Lung (tissue), 12 donors: ENCODE results near the gene TTC3. TPM values are rescaled to one million over a fixed set of nuclear protein-coding genes. Genes with fewer than 3 reads are reported as not detected.

Source experiments
- ATAC-seq: fragments of 200-7000 bp; cut with Tn5 transposase; one replicate; pipeline ENCODE4 v1.9.1; 2020; ENCODE audit warnings: moderate number of reproducible peaks; ENCODE audit not compliant: insufficient read depth, low FRiP score
- DNase-seq, 3 donors: peaks; one replicate each; pipeline ENCODE4 v3.0.0-alpha.2; 2013 to 2017
- H3K27ac ChIP-seq, 2 donors: one replicate each; pipeline ENCODE4 v1.5.1; 2013; ENCODE audit warnings: mild to moderate bottlenecking in 2 of 2, moderate library complexity in 2 of 2, control low read depth in 1 of 2, inconsistent platforms in 1 of 2, low read depth in 1 of 2, low read length in 1 of 2
- H3K27me3 ChIP-seq, 3 donors: one replicate each; pipeline ENCODE4 v1.5.1; 2013; ENCODE audit warnings: low read length in 2 of 3; ENCODE audit not compliant: control insufficient read depth in 3 of 3, insufficient read depth in 3 of 3
- H3K36me3 ChIP-seq, 4 donors: one replicate each; pipeline ENCODE4 v1.5.1; 2013; ENCODE audit warnings: low read length in 4 of 4, mild to moderate bottlenecking in 1 of 4, moderate library complexity in 1 of 4; ENCODE audit not compliant: control insufficient read depth in 4 of 4, insufficient read depth in 4 of 4
- H3K4me1 ChIP-seq, 5 donors: one replicate each; pipeline ENCODE4 v1.5.1; 2013; ENCODE audit warnings: low read length in 5 of 5, mild to moderate bottlenecking in 2 of 5, moderate library complexity in 1 of 5; ENCODE audit not compliant: control insufficient read depth in 5 of 5, insufficient read depth in 5 of 5
- H3K4me3 ChIP-seq: one replicate; pipeline ENCODE4 v1.5.1; 2013; ENCODE audit warnings: mild to moderate bottlenecking, control low read depth, moderate library complexity
- H3K9ac ChIP-seq, 2 donors: one replicate each; pipeline ENCODE4 v1.5.1; 2013; ENCODE audit warnings: low read length in 2 of 2, control low read depth in 1 of 2; ENCODE audit not compliant: insufficient read depth in 1 of 2
- H3K9me3 ChIP-seq, 4 donors: one replicate each; pipeline ENCODE4 v1.5.1; 2013; ENCODE audit warnings: low read length in 3 of 4, mild to moderate bottlenecking in 1 of 4, moderate library complexity in 1 of 4; ENCODE audit not compliant: control insufficient read depth in 4 of 4, insufficient read depth in 3 of 4
- WGBS, 2 donors: extraction: QIAGEN DNeasy Blood & Tissue Kit; methylation state at CpG; one replicate each; pipeline ENCODE4 v1.1.7; 2013; 5-methylcytosine and 5-hydroxymethylcytosine counted together
- polyA plus RNA-seq, 2 donors: library from polyadenylated mRNA; stranded (reverse); fragments of 200-250 nt; gene quantifications; one replicate each; pipeline ENCODE4 v1.2.1, GENCODE V29; 2013
- total RNA-seq, 2 donors: library from RNA; depleted of rRNA in 1 of 2; stranded (reverse); fragments of >200 nt in 1 of 2; gene quantifications; one replicate each; pipeline ENCODE4 v1.2.1, GENCODE V29; 2014 to 2021
- TF ChIP-seq, protein P1 (sequence below): IDR thresholded peaks from 2 replicates; pipeline ENCODE4 v1.5.1; 2012; ENCODE audit warnings: mild to moderate bottlenecking; ENCODE audit errors: control extremely low read depth, extremely low read depth
- donor health status: control.
- donor health status: control.
- donor health status: Bipolar disorder and iron deficiency.
- donor health status: healthy.
- donor health status: DM: yes; HTN: yes; CAD: no.

The TTC3 gene
- total and polyA plus RNA-seq, 4 donors: 19.0 to 310 (median 50.9) TPM

DNA sequence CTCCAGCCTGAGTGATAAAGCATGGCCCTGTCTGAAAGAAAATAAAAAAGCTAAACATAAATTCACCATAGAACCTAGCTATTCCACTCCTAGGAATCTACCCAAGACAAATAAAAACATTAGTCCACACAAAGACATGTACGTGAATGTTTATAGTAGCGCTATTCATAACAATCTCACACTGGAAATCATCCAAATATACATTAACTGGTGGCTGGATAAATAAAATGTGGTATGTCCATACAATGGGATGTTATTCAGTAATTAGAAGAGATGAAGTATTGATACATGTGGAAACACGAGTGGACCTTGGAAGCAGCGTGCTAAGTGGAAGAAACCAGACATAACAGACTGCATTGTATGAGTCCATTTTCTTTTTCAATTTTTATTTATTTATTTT is 36.9 kb upstream of the TTC3 start:
- no peaks in the 10 kb centered on the region for H3K27me3 ChIP-seq
- no peak overlapping the region for H3K27ac ChIP-seq
- ATAC-seq: no peak
- no peak overlapping the region for H3K9ac ChIP-seq
- 92 to 95% methylated on average over 4 of the region's 4 CpGs for WGBS, 2 donors
- no peak overlapping the region for H3K4me3 ChIP-seq
- TF ChIP-seq, protein P1, sequence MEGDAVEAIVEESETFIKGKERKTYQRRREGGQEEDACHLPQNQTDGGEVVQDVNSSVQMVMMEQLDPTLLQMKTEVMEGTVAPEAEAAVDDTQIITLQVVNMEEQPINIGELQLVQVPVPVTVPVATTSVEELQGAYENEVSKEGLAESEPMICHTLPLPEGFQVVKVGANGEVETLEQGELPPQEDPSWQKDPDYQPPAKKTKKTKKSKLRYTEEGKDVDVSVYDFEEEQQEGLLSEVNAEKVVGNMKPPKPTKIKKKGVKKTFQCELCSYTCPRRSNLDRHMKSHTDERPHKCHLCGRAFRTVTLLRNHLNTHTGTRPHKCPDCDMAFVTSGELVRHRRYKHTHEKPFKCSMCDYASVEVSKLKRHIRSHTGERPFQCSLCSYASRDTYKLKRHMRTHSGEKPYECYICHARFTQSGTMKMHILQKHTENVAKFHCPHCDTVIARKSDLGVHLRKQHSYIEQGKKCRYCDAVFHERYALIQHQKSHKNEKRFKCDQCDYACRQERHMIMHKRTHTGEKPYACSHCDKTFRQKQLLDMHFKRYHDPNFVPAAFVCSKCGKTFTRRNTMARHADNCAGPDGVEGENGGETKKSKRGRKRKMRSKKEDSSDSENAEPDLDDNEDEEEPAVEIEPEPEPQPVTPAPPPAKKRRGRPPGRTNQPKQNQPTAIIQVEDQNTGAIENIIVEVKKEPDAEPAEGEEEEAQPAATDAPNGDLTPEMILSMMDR: no peak
- H3K36me3 ChIP-seq: no peaks in the 10 kb centered on the region
- no peaks in the 10 kb centered on the region for H3K9me3 ChIP-seq
- DNase-seq: no peak
- no peaks in the 10 kb centered on the region for H3K4me1 ChIP-seq

DNA sequence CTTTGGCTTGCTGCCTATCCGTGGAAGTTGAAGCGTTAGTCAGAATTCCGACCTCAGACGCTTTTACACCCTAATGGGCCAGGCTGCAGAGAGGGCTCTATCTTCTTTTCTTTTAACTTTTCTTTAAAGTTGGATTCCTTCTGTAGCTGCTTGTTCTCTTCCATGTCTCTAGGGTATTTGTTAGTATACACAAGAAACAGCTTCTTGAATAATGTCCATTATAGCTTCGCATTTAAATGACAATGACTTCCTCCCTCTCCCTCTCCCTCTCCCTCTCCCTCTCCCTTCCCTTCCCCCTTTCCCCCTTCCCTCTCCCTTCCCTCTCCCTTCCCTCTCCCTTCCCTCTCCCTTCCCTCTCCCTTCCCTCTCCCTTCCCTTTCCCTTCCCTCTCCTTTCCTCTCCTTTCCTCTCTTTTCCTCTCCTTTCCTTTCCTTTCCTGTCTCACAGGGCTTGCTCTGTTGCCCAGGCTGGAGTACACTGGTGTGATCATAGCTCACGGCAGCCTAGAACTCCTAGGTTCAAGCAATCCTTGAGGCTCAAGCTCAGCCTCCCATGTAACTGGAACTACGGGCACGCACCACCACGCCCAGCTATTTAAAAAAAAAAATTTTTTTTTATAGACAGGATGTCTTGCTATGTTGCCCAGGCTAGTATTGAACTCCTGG is 33.5 kb upstream of the TTC3 start:
- WGBS, 2 donors: 80 to 86% methylated on average over 9 of the region's 9 CpGs
- Histone ChIP-seq H3K4me3 (no peak overlapping the region), H3K9ac (no peak overlapping the region), H3K27ac (no peak overlapping the region), H3K36me3 (no peaks in the 10 kb centered on the region), H3K9me3 (no peaks in the 10 kb centered on the region), H3K27me3 (no peaks in the 10 kb centered on the region), H3K4me1 (no peaks in the 10 kb centered on the region)
- TF ChIP-seq, protein P1: no peak
- DNase-seq (no peak), ATAC-seq (no peak)

DNA sequence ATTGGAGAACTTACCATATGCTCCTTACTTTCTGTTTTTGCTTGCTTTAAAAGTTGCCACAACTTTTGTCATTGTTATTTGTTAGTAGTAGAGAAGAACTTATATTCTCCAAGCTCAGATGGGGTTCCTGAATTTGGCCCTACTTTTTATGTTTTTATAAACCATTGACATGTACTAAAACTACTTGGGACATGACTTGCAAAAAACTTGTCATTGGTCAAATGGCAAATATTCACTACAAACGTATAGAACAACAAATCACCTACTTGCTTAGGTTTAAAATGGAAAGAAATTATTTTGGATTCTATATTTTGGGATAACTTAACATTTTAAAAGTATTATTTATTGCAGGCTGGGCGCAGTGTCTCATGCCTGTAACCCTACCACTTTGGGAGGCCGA is 32.8 kb upstream of the TTC3 start:
- H3K36me3 ChIP-seq: no peaks in the 10 kb centered on the region
- no peak for DNase-seq
- ATAC-seq: no peak
- TF ChIP-seq, protein P1: no peak
- H3K9ac ChIP-seq: no peak overlapping the region
- H3K27me3 ChIP-seq: no peaks in the 10 kb centered on the region
- H3K4me1 ChIP-seq: no peaks in the 10 kb centered on the region
- no peaks in the 10 kb centered on the region for H3K9me3 ChIP-seq
- WGBS, 2 donors: 91 to 94% methylated on average over 3 of the region's 3 CpGs
- H3K4me3 ChIP-seq: no peak overlapping the region
- no peak overlapping the region for H3K27ac ChIP-seq
